Amniotic stem cell (primary cell): ENCODE data around the gene CSF2RB.

Source experiments
- DNase-seq: peaks from one replicate; lab custom pipeline; 2025; lab: John Stamatoyannopoulos, UW

Gene CSF2RB

DNA sequence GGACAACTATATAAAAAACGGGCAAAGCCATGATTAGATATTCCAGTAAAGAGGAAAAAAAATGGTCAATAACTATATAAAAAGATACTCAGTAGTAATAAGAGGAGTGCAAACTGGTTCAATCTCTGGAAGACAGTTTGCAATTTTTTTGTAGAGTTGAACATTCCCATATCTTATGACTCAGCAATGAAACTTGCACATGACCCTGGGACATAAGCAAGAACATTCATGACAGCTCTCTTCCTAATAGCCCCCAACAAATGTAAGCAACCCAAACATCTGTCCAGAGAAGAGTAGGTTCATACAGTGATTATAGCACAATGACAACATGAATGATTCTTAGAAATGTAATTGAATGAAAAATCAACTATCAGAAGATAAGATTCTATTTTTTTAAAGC, 21.8 kb upstream of the CSF2RB start:
- no peak for DNase-seq

DNA sequence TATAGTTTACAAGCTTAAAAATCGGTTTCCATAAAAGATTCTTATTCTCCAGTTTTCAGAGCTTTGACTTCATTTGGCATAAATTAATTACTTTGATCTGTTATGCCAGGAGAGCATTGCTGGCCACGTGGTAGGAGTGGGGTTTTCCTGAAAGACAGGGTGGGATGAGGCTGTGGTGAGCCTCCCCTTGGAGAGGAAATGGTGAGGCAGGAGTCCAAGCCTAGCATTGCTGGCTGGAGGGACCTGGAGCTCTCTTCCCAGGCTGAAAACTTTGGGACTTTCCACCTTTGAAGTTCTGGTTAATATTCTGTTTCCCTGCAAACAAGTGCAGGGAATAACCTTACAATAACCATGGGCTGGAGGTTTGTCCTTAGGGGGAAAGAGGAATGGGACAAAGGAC, 21.1 kb upstream of the CSF2RB start:
- DNase-seq, result no peak

DNA sequence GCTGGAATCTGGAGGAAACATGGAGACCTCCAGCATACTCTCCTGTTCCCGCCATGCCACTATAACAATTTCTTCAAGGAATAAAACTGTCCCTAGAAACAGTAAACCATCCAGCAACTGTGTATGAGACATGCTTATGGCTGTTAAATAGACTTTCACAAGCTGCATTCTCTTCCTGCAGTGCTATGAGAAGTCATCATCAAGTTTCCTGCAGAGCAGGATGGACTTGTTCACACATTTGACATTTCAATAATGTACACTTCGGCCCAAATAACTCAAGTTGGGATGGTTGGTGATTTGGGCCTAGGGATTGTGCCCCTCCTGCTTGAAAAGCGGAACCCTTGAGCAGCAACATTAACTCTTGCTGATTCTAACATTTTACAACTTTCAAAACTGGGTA, 20.2 kb upstream of the CSF2RB start:
- DNase-seq, result no peak

DNA sequence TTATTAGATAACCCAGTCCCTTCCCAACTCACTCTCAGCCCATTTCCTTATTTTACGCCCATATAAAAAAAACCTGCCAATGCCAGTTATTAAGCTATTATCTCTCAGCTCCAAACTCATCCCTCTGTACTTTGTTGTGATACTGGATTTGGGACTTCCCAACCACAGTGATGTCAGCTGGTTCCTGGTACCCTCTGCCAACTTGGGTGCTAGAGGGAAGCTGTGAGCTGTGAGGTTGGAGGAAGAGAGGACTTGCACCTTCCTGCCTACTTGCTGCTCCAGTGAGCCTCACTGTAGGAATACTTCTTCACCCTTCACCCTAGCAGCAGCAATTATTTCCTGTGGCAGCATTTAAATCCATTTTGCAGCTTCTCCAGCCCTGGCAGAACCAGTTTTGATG, 19.2 kb upstream of the CSF2RB start:
- DNase-seq, result no peak

DNA sequence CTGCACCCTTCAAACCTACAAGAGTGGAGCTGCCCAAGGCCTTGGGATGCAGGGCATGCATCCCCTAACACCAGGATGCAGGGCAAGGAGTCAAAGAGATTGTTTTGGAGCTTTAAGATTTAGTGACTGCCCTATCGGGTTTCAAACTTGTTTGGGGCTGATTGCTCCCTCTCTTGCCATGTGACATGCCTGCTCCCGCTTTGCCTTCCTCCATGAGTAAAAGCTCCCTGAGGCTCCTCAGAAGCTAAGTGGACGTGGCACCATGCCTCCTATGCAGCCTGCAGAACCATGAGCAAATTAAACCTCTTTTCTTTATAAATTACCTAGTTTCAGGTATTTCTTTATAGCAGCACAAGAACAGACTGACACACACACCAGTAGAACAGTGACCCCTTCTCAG, 15.8 kb upstream of the CSF2RB start:
- DNase-seq, result no peak

DNA sequence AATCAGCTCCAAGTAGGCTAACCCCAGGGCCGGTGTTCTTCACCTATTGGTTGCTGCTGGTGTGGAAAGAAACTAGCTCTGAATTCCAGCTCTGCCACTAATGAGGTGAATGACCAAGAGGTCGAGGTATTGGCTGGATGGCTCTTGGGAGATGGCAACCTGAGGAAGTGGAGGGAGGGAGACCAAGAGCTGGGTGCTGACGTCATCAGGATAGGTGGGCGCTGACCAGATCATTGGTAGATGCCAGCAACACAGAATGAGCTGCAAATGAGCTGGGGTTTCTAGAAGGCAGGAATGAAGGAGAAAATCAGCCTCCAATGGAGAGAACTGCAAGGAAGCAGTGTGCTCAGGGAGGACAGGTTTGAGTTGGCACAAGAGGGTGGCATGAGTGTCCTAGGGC, 14.7 kb upstream of the CSF2RB start:
- DNase-seq, result no peak

DNA sequence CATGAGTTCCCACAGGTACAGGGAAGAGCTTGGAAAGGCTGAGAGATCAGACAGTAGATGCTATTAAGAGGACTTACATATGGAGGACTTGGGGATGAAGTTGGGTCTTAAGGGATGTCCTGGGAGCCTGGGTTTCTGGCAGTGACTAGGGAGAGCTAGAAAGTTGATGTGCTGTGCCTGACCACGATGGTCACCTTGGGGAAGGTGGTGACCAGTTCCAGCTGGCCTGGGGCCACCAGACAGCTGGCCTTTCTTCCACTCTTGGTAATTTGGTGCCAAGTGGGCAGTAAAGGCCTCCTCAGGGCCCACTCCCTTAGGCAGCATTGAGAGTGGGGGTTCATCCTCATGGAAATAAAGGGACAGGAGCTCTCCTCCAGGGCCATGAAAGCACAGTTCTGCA, 13.9 kb upstream of the CSF2RB start:
- DNase-seq, result no peak

DNA sequence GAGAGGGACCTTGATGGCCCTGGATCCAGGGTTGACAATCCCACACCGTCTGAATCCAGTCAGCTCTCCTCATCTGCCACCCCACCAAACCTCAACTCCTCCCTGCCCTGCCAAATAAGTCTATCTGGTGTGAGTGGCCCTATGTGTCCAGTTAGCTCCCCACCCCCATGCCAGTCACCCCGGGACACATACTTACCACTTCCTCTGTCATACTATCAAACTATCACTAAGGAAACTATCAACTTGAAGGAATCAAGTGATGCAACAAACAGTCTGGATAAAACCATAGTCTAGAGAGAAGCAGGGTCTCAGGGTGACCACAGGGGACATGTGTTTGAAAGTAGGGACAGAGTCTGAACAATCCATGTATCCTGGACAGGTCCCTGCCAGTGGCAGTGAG, 13.2 kb upstream of the CSF2RB start:
- no peak for DNase-seq

DNA sequence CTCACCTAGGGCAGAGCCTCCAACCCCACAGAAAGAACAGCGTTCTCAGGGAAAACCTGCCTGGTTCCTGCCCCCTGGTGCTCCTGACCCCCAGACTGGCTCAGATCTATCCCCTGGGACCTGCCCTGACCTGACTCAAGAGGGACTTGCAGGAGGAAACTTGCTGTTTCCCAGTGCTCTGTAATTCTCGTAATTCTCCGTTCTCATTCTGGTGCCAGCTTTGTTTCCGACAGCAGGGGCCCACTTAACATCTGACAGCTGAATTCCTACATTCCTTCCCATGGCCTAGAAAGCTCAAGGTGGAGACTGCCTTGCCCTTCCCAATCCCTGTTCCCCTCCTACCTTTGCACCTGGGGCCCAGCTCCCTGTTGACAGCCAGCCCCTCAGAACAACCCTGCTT, 12.5 kb upstream of the CSF2RB start:
- DNase-seq, result no peak

DNA sequence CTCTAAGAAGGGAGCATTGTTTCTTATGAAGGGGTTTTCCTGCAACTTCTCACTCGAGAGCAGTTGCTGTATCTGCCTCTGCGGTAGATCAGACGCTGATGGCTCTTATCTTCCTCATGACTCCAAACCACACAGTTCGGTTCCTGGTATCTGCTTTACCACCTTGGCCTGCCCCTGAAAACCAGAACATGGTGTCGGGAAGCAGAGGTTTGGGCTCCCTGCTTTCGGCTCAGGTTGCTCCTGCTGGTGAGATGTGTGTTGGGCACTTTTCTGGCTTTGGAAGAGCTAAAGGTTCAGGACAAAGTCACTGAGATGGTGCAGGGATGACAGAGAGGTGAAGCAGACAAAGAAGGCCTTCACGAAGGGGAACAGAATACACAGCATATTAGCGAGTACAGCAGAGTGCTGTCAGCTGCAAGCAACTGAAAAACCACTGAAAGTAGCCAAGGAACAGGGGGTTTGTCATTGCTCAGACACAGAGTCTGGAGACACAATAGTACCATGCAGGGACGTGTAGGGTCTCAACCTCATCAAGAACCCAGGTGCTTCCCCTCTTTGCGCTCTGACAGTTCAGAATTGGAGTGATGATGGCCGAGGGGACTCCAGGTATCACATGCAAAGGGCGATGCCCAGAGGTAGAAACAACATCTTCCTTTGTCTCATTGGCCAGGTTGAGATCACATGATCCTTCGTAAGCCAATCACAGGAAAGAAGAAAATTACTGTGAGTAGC, 11.9 kb upstream of the CSF2RB start:
- no peak for DNase-seq

DNA sequence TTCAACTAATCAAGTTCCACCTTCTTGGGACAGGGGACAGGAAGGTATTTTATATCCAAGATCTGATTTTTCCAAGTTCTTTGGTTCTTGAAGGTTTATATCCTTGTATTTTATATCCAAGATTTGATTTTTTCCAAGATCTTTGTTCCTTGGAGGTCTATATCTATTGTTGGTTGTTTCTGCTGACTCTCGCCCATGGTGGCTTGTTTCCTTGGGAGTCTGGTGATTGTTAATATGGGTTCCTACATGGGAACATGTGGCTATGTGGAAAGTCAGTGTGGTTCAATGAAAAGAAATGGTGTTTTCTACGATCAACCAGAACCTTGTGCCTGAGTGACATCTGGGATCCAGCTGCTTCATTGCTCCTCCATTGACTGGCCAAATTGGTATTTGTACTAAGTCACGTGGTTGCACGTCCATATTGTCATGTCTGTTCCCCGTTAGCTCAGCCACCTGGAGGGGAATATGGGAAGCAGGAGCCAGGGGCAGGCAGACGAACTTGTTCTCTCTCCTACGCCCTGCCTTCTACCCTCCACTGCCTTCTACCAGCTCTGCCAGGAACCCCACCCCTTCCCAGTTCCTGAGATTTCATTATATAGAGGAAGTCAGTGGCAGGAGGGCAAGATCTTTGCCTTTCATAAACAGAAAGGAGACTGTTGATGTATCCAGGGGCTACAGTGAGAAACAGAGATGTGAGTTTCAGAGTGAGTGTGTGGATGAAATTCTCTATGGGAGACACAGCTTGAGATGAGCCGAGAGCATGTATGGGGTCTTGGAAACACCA, 11.1 kb upstream of the CSF2RB start:
- DNase-seq, result no peak

DNA sequence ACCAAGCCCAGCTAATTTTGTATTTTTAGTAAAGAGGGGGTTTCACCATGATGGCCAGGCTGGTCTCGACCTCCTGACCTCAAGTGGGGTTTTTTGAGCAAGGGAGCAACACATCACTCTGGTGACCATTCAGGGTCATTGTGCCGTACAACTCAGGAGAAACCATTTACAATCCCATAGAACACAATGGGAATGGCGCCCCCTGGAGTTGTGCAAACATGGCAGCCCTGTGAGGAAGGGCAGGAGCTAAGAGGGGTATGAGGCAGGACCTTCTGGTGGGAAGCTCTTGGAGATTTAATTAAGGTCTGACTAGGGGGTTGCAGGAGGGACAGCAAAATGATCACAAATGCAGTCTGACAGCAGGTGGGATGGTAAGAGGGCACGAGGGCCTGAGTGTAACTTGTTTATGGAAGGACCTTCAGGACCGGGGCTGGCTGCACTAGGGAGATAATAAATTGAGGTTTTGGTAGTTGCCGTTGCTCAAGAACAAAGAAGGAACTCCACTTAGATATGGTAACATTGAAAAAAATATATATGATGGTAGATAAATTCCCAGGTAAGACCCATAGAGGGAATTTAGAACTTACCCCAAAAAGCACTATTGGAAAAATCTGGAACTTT, 9.1 kb upstream of the CSF2RB start:
- no peak for DNase-seq

DNA sequence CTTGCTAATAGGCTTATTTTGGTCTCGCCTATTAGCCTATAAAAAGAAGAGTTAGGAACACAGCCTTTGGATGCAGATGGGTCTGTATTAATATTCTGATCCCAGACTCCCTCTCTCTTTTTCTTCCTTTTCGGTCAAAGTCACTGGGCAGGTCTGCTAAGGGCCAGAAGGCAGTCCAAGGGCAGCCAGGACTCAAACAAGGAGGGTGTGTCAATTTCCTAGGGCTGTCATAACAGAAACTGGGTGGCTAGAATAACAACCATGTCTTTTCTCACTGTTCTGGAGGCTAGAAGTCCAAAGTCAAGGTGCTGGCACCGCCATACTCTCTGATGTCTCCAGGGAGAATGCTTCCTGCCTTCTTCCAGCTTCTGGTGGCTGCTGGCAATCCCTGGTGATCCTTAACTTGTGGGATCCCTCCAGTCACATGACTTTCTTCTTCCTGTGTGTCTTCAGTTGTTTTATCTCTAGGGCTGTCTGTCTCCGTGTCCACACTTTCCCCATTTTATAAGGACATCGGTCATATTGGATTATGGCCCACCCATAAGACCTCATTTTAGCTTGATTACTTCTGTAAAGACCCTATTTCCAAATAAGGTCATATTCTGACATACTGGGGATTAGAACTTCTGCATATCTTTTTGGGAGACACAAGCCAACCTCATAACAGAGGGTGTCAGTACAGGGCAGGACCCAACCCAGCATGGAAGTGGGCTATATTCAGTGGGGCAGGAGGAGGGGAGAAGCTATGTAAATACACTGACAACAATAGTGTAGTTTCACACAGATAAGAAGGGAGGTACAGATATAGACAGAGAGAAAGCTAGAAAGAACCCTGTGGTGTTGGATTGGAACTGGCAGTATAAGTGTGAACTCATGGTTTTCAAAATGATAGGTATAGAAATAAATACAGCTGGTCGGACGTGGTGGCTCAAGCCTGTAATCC, 5.9 kb upstream of the CSF2RB start:
- DNase-seq, result no peak

DNA sequence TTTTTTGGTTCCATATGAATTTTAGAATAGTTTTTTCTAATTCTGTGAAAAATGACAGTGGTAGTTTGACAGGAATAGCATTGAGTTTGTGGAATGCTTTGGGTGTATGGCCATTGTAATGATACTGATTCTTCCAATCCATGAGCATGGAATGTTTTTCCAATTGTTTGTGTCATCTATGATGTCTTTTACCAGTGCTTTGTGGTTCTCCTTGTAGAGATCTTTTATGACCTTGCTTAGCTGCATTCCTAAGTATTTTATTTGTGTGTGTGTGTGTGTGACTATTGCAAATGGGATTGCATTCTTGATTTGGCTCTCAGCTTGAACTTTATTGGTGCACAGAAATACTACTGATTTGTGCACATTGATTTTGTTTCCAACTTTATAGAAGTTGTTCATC, 3.0 kb upstream of the CSF2RB start:
- no peak for DNase-seq

DNA sequence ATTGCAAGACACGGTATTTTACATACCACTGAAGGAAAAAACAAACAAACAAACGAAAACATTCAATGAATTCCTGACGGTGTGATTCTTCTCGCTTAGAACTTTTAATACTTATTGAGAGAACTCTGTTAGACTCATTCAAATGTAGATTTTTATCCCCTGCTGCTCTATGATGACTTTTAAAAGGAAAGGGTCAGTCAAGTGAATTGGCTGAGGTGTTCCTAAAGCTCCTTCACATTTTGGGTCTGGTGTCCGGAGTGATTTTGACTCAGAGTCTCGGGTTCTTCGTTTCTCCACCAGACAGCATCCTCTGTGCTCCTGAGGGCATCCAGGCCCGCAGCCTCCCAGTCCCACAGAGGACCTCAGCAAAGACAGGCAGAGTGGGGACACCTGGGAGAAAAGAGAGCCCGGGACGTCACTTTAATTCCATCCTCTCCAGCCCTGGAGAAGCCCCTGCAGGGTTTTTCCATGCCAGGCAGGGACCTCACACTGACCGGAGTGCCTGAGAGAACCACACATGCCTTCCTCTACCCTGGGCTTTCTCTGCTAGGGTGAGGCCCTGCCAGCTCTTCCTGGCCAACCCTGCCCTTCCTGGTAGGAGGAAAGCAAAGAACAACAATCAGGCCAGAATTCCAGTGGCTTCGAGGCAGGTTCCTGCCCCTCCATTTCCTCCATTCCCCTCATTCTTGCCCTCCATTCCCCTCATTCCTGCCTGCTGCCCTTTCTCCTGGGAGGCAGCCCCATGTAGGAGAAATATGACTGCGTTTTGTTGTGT, 1.4 kb upstream of the CSF2RB start:
- DNase-seq, result no peak

DNA sequence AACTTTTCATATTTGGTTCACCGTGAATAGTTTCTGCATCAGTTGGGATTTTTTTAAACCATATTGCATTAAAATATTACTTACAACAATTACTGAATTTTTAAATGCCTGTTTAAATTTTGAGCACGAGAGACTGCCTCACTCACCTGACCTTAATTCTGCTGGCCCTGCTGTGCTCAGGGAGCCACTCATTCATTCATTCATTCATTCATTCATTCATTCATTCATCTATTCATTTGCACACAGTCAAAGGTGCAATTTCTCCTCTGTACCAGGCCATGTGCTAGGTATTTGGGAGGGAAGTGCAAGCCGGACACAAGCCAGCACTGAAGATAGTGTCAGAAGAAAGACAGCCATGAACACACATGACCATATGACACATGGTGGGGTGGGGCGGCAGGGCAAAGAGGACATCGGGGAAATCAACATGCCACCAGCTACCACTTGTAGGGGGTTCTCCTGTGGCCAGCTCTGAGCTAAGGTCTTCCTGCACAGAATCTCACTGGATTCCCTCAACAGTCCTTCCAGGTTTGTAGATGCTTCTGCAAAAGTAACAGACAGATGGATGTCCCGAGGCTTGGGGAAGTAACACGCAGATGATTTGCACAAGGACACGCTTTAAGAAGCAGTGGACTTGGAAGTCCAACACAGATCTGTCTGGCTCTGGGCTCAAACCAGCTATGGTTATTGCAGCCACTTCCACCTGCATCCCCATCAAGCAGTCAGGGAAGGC, 568 bp upstream of the CSF2RB start:
- no peak for DNase-seq

DNA sequence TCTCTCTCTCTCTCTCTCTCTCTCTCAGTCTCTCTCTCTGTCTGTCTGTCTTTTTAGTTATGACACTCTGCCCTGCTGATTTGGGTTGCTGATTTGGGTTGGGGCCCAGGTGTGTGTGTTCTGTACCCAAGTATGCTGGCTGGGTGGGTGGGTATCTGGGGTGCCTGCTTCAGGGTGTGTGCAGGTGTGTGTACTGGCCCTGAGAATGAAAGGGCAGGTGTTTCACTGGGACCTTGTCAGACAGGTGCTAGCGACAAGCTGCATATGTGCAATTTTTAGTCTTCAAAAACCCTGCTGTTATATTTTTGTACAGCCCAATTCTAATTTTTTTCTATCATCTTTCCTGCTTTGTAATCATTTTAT, 943 bp downstream of the CSF2RB start:
- no peak for DNase-seq

DNA sequence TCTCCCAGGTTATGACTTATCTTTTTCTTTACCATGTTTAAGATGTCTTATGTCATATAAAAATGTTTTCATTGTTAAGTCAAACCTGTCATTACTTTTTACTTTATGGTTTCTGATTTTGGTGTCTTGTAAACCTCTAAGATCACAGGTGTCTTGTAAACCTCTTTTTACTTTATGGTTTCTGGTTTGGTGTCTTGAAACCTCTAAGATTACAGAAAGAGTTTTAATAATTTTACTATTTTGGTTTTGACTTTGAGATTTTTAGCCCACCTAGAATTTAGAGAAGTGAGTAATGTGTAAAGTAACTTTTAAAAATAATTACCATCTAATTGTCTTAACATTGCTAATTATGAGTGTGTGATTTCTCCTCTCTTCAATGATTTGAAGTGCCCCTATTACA, 2.6 kb downstream of the CSF2RB start:
- DNase-seq, result no peak

DNA sequence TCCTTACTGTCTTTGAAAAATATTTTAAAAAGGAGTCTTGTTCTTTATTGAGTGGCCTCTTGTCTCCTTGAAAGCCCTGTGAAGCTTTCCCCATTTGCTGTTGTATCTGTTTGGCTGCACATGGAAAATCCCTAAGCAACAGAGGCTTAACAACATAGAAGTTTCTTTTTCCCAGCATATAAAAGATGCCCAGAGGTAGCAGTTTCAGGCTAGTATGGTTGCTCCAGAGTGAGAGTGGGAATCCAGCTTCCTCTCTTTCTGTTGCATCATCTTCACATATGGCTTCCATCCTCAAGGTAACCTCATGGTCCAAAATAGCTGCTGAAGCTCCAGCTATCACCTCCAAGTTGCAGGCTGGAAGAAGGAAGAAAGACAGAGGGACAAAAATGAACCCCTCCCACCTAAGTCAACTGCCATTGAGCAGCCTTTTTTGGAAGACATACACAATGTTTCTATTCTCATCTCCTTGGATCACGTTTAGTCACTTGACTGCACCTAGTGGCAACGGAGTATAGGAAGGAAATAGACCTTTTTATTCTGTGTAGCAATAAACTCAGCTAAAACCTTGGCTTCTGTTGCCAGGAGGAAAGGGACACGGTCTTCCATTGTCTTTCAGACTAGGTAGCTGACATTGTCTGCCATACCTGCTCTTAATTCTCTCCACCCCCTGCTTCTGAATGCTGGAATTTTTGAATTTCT, 5.3 kb downstream of the CSF2RB start:
- DNase-seq, result no peak
